Dedifferentiated amniotic fluid mesenchymal stem cell (primary cell): ENCODE data around the gene CYSLTR1.
"Not testable (repeated sequence)": the region's sequence is repeated elsewhere in the genome, so short reads cannot be mapped to it uniquely, and the experiment has no call there.

Experiments used
- DNase-seq: peaks from one replicate; pipeline ENCODE4 v3.0.0-alpha.2; 2016; ENCODE audit errors: extremely low spot score

The CYSLTR1 gene, protein sequence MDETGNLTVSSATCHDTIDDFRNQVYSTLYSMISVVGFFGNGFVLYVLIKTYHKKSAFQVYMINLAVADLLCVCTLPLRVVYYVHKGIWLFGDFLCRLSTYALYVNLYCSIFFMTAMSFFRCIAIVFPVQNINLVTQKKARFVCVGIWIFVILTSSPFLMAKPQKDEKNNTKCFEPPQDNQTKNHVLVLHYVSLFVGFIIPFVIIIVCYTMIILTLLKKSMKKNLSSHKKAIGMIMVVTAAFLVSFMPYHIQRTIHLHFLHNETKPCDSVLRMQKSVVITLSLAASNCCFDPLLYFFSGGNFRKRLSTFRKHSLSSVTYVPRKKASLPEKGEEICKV

GRCh38 chrX:78327370-78328086, at the start of gene CYSLTR1:
TSS of gene CYSLTR1 (minus strand) at chrX:78327611. CDS start at chrX:78273746, 53,865 bp downstream.
- no peak for DNase-seq

DNA sequence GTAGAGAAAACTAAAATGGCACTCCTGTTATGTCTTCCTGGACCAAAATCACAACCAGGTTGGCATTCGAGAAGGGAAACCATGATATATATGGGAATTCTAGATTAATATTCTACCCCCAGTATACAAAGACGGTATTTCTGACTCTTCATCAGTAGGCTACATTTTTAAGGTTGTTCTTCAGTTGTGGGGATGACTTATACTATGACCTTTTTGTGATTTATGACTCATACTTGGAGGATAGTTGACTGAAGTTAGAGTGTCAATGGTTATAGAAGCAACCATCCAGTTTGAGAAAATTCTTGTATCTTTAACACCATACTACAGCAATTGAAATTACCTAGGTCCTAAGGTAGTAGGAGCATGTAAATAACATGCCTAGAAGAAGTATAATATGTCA, 49.8 kb upstream of the CYSLTR1 start:
- no peak for DNase-seq

- no peak for DNase-seq
Measured at GRCh38 chrX:78375894-78376293, 48.5 kb upstream of the CYSLTR1 start.

DNA sequence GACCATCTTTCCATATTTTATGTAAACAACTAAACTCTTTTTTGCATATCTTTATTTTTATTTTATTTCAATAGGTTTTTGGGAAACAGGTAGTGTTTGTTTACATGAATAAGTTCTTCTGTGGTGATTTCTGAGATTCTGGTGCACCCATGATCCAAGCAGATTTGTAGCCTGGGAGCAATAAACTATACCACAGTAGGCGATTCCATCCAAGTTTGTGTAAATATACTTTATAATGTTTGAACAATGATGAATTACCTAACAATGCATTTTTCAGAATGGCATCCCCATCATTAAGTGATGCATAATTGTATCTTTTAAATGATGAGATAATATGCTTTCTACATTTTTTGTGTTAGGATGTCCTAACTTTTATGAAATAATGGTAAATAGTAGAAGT, 39.2 kb upstream of the CYSLTR1 start:
- no peak for DNase-seq

- DNase-seq, result no peak
Measured at GRCh38 chrX:78357342-78358055, 30.1 kb upstream of the CYSLTR1 start.

GRCh38 chrX:78333521-78333920, 6.1 kb upstream of the CYSLTR1 start:
- DNase-seq, result no peak

DNA sequence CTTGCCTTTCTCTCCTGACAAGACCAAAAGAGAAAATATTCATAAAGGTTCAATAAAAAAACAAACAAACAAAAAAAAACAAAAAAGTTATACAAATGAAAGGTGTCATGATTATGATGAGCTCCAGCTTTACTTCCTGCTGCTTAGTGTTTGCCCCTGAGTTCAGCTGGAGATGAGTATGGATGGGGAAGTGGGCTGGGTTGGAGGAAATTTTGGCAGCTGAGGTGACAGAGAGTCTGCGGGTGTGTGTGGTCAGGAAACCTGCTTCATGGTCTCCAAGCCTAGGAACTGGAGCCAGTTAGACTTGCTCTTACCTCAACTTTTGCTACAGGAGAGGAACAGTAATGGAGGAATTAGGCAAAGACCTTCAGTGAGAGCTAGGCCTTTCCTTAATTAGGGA, 4.3 kb upstream of the CYSLTR1 start:
- DNase-seq, result no peak

- DNase-seq, result no peak
Measured at GRCh38 chrX:78330540-78330939, 3.1 kb upstream of the CYSLTR1 start.

GRCh38 chrX:78330068-78330467, 2.7 kb upstream of the CYSLTR1 start:
- DNase-seq, result no peak

GRCh38 chrX:78329486-78329885, 2.1 kb upstream of the CYSLTR1 start:
- DNase-seq, result no peak

DNA sequence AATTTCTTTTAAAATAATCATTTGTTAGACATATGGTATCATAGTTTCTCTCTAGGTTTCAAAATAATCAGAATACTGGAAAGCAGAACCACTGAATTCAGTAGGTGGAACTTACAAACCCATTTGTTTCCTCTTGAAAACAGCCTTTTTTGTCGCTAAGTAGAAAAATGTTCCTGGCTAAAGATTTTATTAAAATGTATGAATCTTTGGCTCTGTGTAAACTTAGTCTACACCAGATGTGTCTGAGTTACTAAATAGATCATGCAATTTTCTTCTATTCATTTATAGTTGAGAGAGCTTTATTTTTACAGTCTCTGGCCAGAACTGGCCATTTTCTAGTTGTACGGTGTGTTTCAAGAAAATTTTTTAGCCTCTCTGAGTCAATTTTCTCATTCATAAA, 1.0 kb downstream of the CYSLTR1 start:
- DNase-seq, result no peak

DNA sequence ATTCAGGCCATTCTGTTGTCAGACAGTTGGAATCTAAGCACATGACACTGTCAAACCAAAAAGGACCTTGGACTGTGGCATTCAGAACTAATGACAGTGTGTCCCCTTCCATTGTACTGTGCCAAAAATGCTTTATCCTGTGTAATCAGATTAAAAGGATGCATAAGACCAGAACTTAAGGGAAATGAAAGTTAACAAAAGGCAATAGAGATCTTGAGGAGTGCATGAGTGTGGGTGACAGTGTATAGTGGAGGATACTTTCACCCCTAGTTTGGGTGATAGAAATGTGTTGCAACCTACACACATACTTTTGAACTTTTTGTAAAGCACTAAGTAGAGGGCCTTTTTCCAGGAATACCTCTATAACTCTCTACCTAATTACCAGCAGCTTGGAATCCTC, 4.5 kb downstream of the CYSLTR1 start:
- no peak for DNase-seq

GRCh38 chrX:78321809-78322208, 5.6 kb downstream of the CYSLTR1 start:
- DNase-seq, result no peak

- DNase-seq, result no peak
Measured at GRCh38 chrX:78316265-78316664, 11.1 kb downstream of the CYSLTR1 start.

DNA sequence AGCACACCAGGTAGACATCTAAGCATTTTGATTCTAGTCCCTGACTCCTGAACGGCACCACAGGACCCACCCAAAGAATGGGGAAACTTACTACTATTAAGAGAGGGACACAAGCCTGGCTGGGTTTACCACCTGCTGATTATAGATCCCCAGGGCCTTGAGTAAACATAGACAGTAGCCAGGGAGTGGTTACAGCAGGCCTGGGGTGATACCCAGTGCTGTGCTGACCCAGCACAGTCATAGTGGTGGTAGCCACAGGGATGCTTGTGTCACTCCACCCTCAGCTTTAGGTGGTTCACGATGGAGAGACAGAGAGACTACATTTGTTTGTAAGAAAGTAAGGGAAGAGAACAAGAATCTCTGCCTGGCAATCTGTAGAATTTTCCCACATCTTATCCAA, 11.7 kb downstream of the CYSLTR1 start:
- no peak for DNase-seq

DNA sequence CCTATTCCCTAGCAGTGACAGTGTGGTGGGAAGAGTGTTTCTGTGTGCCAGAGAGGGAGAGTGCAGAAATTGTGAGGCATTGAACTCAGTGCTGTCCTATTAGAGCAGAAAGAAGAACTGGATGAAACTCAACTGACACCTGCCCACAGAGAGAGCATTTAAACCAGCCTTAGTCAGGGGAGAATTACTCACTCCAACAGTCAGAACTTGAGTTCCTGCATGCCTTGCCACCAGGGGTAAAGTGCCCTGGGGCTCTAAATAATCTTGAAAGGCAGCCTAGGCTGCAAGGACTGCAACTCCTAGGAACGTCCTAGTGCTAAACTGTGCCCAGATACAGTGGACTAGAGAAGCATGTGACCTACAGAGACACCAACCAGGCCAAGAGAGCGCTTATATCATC, 12.8 kb downstream of the CYSLTR1 start:
- no peak for DNase-seq

DNA sequence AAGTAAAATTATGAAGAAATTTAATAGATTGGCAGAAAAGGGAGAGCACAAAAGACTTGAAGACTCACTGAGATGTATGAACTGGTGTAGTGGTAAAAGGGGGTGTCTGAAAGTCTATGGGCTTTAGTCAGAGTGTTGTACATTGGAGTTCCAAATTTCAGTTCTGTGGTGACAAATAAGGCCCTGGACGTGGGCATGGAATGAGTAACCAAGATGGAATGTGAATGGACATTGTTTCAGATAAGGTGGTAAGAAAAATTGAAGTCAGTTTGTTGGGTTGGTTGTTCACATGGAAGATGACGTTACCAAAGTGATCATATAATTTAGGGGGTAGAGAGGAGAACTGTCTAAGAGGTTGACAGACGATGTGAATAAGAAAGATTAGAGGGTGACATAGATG, 13.9 kb downstream of the CYSLTR1 start:
- DNase-seq, result no peak

DNA sequence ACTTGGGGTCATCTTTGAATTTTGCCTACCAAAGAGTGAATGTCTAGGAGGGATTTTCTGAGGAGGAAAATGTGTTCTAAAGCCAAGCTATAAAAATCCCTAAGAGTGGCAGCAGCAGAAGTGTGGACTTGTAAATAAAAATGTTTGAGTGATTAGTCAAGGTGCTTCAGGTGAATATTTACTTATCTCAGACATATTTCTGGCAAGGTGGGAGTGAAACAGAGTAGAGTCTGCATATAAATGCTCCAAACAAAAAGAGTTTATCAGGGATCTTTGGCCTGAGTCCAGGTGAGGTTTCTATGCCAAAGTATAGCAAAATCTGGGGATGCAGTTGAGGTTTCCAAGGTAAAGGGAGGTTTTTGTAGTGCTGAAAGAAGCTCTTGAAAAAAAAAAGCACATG, 19.7 kb downstream of the CYSLTR1 start:
- DNase-seq, result no peak

DNA sequence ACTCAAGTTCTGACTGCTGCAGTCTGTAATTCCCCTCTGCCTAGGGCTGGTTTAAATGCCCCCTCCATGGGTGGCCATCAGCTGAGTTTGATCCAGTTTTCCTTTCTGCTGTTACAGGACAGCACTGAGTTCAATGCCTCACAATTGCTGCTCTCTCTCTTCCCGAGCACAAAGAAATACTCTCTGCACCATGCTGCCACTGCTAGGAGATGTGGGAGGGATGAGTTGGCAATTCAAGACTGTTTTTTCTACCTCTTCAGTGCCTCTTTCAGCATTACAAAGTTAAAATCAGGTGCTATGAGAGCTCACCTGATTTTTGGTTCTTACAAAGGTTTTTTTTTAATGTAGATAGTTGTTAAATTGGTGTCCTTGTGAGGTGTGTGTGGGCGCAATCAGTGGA, 24.3 kb downstream of the CYSLTR1 start:
- DNase-seq, result no peak

DNA sequence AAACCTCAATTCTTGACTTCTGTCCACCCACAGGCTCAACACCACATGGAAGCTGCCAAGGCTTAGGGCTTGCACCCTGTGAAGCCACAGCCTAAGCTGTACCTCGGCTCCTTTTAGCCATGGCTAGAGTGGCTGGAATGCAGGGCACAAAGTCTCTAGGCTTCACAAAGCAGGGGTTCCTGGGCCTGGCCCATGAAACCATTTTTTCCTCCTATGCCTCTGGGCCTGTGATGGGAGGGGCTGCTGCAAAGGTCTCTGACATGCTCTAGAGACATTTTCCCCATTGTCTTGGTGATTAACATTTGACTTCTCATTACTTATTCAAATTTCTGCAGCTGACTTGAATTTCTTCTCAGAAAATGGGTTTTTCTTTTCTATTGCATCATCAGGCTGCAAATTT, 26.5 kb downstream of the CYSLTR1 start:
- DNase-seq, result not testable (repeated sequence)

DNA sequence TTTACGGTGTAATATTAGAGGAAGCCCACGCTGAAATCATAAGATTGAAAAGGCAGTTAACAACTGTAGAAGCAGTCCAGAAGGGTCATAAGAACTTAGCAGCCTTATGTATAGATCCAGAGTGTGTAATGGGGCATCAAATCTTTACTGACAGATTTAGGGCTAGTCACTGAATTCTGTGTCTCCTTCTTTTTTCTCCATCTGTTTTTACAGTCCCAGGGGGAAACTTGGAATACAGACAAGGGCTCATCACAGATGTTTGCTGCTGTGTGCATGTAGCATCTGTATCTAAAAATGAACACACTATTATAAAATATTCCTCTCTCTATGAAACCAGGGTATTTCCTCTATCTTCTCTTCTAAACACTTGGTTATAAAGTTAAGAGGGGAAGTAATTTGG, 43.9 kb downstream of the CYSLTR1 start:
- no peak for DNase-seq

DNA sequence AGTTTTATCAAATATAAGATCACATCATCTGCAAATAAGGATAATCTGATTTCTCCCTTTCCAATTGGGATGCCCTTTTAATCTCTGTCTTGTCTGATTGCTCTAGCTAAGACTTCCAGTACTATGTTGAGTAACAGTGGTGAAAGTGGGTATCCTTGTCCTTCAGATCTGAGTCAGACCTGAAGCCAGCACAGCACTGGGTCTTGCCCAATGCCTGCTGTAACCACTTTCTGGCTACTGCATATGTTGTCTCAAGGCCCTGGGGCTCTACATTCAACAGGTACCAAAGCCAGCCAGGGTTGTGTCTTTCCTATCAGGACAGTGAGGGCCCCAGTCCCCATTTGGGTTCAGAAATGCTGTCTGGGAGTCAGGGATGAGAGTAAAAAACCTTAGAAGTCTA, 90.3 kb downstream of the CYSLTR1 start:
- no peak for DNase-seq

- not testable (repeated sequence) for DNase-seq
Measured at GRCh38 chrX:78226047-78226446, 101.4 kb downstream of the CYSLTR1 start.
